Thyroid gland (tissue), 4 donors: ENCODE measurements around the gene ANKS1A. TPM values are rescaled to one million over a fixed set of nuclear protein-coding genes. Genes with fewer than 3 reads are reported as not detected.

Experiments used
- DNase-seq, 2 donors: peaks; one replicate each; pipeline ENCODE4 v3.0.0-alpha.2; 2019
- H3K27ac ChIP-seq, 3 donors: fragments of 200-600 bp; sonication (generic); 1 replicate in 2 of 3; 2 replicates in 1 of 3; pipeline ENCODE4 v1.5.1; 2016 to 2019; ENCODE audit warnings: mild to moderate bottlenecking in 1 of 3, moderate library complexity in 1 of 3
- H3K27me3 ChIP-seq: fragments of 200-600 bp; sonication (generic); one replicate; pipeline ENCODE4 v1.5.1; 2019
- H3K36me3 ChIP-seq, 2 donors: fragments of 200-600 bp; sonication (generic); one replicate each; pipeline ENCODE4 v1.5.1; 2016 to 2019
- H3K4me1 ChIP-seq, 2 donors: fragments of 200-600 bp; sonication (generic); one replicate each; pipeline ENCODE4 v1.5.1; 2017 to 2019
- H3K4me3 ChIP-seq, 3 donors: fragments of 200-600 bp; sonication (generic); replicated peaks in 1 of 3; 1 replicate in 2 of 3; 2 replicates in 1 of 3; pipeline ENCODE4 v1.5.1; 2016; ENCODE audit warnings: mild to moderate bottlenecking in 1 of 3
- H3K9me3 ChIP-seq: fragments of 200-600 bp; sonication (generic); one replicate; pipeline ENCODE4 v1.5.1; 2017
- CTCF ChIP-seq, 6 experiments: fragments of 200-600 bp in 3 of 6; fragments of 450-650 bp in 3 of 6; sonication (generic) in 3 of 6; IDR thresholded peaks; one replicate each; pipeline ENCODE4 v1.5.1; 2016 to 2019; ENCODE audit warnings: antibody characterized with exemption in 6 of 6, mild to moderate bottlenecking in 2 of 6, inconsistent platforms in 1 of 6, moderate library complexity in 1 of 6
- POLR2A ChIP-seq, 2 donors: fragments of 450-650 bp; IDR thresholded peaks; one replicate each; pipeline ENCODE4 v1.6.1; 2017; ENCODE audit warnings: antibody characterized with exemption in 2 of 2, mild to moderate bottlenecking in 2 of 2, moderate library complexity in 1 of 2
- WGBS, 2 donors: methylation state at CpG; one replicate each; pipeline ENCODE4 v1.1.5; 2017; 5-methylcytosine and 5-hydroxymethylcytosine counted together
- intact Hi-C: fragments of 100-400 bp; cut with DNase I; formaldehyde crosslinking; loops from one replicate; pipeline ENCODE4 v1.15.1; 2023
- total RNA-seq, 4 donors: library from RNA; depleted of rRNA; stranded (reverse); fragments of >200 nt; gene quantifications; one replicate each; pipeline ENCODE4 v1.2.3, GENCODE V29; 2016

The ANKS1A gene
- total RNA-seq, 4 donors from 2014 or later, result 29.9 to 43.8 (median 34.4) TPM

- Histone ChIP-seq H3K4me3 (no peak overlapping the region), H3K9me3 (no peaks in the 10 kb centered on the region), H3K4me1 (peaks cover 0 to 6% of the 10 kb centered on the region in 2 donors), H3K27ac (no peak overlapping the region), H3K27me3 (no peaks in the 10 kb centered on the region), H3K36me3 (no peaks in the 10 kb centered on the region)
- 73 to 97% methylated on average over 4 of the region's 4 CpGs for WGBS, 2 donors
- TF ChIP-seq POLR2A (IDR thresholded peaks at IDR 0.05) (no peak), CTCF (IDR thresholded peaks at IDR 0.05) (no peak)
- intact Hi-C loops, result no loop called here
- no peak for DNase-seq
Measured at GRCh38 chr6:34900321-34901031, 11.4 kb downstream of the ANKS1A start.

- H3K27ac ChIP-seq, result no peak overlapping the region
- no peak overlapping the region for H3K4me3 ChIP-seq
- no peaks in the 10 kb centered on the region for H3K27me3 ChIP-seq
- no peak for TF ChIP-seq CTCF (IDR thresholded peaks at IDR 0.05)
- intact Hi-C loops, result no loop called here
- H3K9me3 ChIP-seq, result no peaks in the 10 kb centered on the region
- WGBS, 2 donors, result 95% methylated on average over 5 of the region's 5 CpGs
- H3K36me3 ChIP-seq, result no peaks in the 10 kb centered on the region
- peaks cover 0 to 6% of the 10 kb centered on the region in 2 donors for H3K4me1 ChIP-seq
- no peak for DNase-seq
Measured at GRCh38 chr6:34901930-34902329, 12.9 kb downstream of the ANKS1A start.

GRCh38 chr6:34904990-34905613 is 16.0 kb downstream of the ANKS1A start:
- Histone ChIP-seq H3K9me3 (no peaks in the 10 kb centered on the region), H3K36me3 (no peaks in the 10 kb centered on the region), H3K4me1 (peaks cover 0 to 9% of the 10 kb centered on the region in 2 donors), H3K27me3 (no peaks in the 10 kb centered on the region), H3K27ac (no peak overlapping the region), H3K4me3 (no peak overlapping the region)
- DNase-seq, result no peak
- intact Hi-C loops, result no loop called here
- TF ChIP-seq POLR2A (IDR thresholded peaks at IDR 0.05) (no peak), CTCF (IDR thresholded peaks at IDR 0.05) (no peak)
- 96 to 98% methylated on average over 5 of the region's 5 CpGs for WGBS, 2 donors

GRCh38 chr6:34906826-34907225 is 17.8 kb downstream of the ANKS1A start:
- Histone ChIP-seq H3K4me1 (peaks cover 0 to 3% of the 10 kb centered on the region in 2 donors), H3K27ac (no peak overlapping the region), H3K4me3 (no peak overlapping the region), H3K36me3 (no peaks in the 10 kb centered on the region), H3K9me3 (no peaks in the 10 kb centered on the region), H3K27me3 (no peaks in the 10 kb centered on the region)
- 94 to 95% methylated on average over 2 of the region's 2 CpGs for WGBS, 2 donors
- intact Hi-C loops, result no loop called here
- TF ChIP-seq CTCF (IDR thresholded peaks at IDR 0.05) (no peak), POLR2A (IDR thresholded peaks at IDR 0.05) (no peak)
- no peak for DNase-seq

GRCh38 chr6:34908194-34908593 is 19.1 kb downstream of the ANKS1A start:
- WGBS, 2 donors, result 93 to 96% methylated on average over 3 of the region's 3 CpGs
- DNase-seq, result no peak
- H3K27me3 ChIP-seq, result no peaks in the 10 kb centered on the region
- peaks cover 0 to 3% of the 10 kb centered on the region in 2 donors for H3K4me1 ChIP-seq
- no peak for TF ChIP-seq POLR2A (IDR thresholded peaks at IDR 0.05)
- TF ChIP-seq CTCF (IDR thresholded peaks at IDR 0.05), result no peak
- no peak overlapping the region for H3K4me3 ChIP-seq
- intact Hi-C loops, result no loop called here
- no peaks in the 10 kb centered on the region for H3K9me3 ChIP-seq
- no peak overlapping the region for H3K27ac ChIP-seq
- no peaks in the 10 kb centered on the region for H3K36me3 ChIP-seq
